ENCODE data around the gene TSPAN9. TPM values are rescaled to one million over a fixed set of nuclear protein-coding genes. Genes with fewer than 3 reads are reported as not detected.

TSPAN9 gene
- total and polyA plus RNA-seq, 8 donors = 1.4 to 58.3 (median 7.9) TPM

DNA sequence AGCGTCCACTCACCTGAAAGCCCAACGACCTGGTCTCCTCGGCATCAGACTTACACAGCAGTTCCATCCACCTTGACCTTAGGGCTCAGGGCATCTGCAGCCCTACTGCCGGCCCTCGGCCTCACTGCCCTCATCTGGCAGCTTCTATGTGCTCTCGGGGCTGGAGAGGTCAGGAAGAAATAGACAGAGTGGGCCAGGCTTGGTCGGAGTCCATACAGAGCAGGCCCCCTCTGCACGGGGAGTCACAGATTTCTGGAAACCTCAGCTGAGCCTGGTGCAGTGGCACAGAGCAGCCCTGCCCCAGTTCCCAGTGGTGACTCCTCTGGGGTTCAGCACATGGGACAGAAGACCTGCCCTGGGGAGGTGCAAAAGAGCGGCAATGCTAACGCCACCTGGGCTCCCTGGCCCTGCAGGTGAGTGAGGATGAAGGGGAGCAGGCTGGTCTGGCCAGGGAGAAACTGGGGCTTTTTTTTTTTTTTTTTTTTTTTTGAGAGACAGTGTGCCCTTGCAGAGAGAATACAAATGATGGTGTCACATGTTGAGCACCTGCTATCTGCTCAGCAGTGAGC is 223.7 kb downstream of the TSPAN9 start:
- no peak for DNase-seq
- TF ChIP-seq, protein P1, sequence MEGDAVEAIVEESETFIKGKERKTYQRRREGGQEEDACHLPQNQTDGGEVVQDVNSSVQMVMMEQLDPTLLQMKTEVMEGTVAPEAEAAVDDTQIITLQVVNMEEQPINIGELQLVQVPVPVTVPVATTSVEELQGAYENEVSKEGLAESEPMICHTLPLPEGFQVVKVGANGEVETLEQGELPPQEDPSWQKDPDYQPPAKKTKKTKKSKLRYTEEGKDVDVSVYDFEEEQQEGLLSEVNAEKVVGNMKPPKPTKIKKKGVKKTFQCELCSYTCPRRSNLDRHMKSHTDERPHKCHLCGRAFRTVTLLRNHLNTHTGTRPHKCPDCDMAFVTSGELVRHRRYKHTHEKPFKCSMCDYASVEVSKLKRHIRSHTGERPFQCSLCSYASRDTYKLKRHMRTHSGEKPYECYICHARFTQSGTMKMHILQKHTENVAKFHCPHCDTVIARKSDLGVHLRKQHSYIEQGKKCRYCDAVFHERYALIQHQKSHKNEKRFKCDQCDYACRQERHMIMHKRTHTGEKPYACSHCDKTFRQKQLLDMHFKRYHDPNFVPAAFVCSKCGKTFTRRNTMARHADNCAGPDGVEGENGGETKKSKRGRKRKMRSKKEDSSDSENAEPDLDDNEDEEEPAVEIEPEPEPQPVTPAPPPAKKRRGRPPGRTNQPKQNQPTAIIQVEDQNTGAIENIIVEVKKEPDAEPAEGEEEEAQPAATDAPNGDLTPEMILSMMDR (IDR thresholded peaks at IDR 0.05) = no peak
- TF ChIP-seq EP300 (IDR thresholded peaks at IDR 0.05) = no peak
- TF ChIP-seq POLR2AphosphoS5 (IDR thresholded peaks at IDR 0.05) = no peak
- TF ChIP-seq POLR2A (IDR thresholded peaks at IDR 0.05) = no peak
- Histone ChIP-seq H3K4me1 (peaks cover 8 to 23% (median 11%) of the 10 kb centered on the region in 4 donors), H3K27me3 (peaks cover 0 to 51% (median 6%) of the 10 kb centered on the region in 3 donors), H3K27ac (peak overlapping the region in 2 of 5 donors; percentile 68 to 76), H3K36me3 (no peaks in the 10 kb centered on the region), H3K4me3 (no peak overlapping the region), H3K9me3 (no peaks in the 10 kb centered on the region)
- 44 to 49% (median 46%) methylated on average over 10 of the region's 10 CpGs for WGBS, 5 donors
- intact Hi-C loops (cut with DNase I; ENCODE audit: low total_unique reads) = loop anchor here (5.0 kb wide), 2 partner anchors 476 to 506 kb away; no protein-coding TSS in a partner anchor

- no peaks in the 10 kb centered on the region for H3K9me3 ChIP-seq
These were observed 225.3 kb downstream of the TSPAN9 start for GRCh38 chr12:3302401-3303041.

DNA sequence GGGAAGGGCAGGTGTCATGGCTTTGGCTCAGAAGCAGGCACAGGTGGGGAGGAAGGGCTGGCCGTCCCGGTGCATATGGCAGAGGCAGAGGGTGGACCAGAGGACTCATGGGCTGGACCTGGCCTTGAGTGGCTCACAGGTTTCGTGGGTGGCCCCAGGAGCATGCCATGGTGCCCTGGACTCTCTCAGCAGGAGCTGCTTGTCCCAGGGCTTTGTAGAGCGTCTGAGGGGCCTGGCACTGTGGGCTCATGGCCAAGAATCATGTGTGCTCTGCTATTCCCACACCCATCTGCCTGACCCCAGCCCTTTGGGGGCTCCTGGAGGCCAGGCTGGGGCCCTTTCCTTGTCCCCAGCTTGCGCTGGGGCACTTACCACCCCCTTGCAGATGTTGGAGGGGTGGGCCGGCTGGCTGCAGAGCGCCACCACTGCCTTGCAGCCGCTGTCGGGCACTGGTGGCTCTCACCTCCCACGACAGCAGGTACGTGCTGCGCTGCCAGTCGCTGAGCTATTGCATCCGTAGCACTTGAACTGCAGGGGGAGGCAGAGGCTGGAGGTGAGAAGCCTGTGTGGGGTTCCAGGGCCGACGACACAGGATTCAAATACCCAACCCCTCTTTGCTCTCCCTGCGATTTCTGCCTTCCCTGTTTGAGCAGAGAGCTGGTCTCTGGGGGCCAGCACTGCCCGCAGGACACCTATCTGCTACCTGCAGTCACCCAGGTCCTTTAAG is 226.4 kb downstream of the TSPAN9 start:
- DNase-seq = peak in 1 of 2 donors; percentile 55
- no peak overlapping the region for H3K27ac ChIP-seq

More at GRCh38 chr12:3302401-3303041, 225.3 kb downstream of the TSPAN9 start:
- H3K27ac ChIP-seq = no peak overlapping the region
- no peak for DNase-seq
- TF ChIP-seq EP300 (IDR thresholded peaks at IDR 0.05) (no peak), POLR2AphosphoS5 (IDR thresholded peaks at IDR 0.05) (no peak)
- TF ChIP-seq, protein P1 (IDR thresholded peaks at IDR 0.05) = no peak
- H3K4me1 ChIP-seq = peaks cover 8 to 23% (median 10%) of the 10 kb centered on the region in 4 donors
- H3K4me3 ChIP-seq = no peak overlapping the region
- H3K36me3 ChIP-seq = no peaks in the 10 kb centered on the region
- peaks cover 0 to 50% (median 6%) of the 10 kb centered on the region in 3 donors for H3K27me3 ChIP-seq
- 78 to 88% (median 87%) methylated on average over 16 of the region's 16 CpGs for WGBS, 5 donors
- intact Hi-C loops (cut with DNase I; ENCODE audit: low total_unique reads) = loop anchor here (5.0 kb wide), 2 partner anchors 475 to 505 kb away; no protein-coding TSS in a partner anchor

More for the DNA sequence above, 226.4 kb downstream of the TSPAN9 start:
- Histone ChIP-seq H3K36me3 (no peaks in the 10 kb centered on the region), H3K27me3 (peaks cover 0 to 50% (median 5%) of the 10 kb centered on the region in 3 donors), H3K9me3 (no peaks in the 10 kb centered on the region), H3K4me3 (no peak overlapping the region), H3K4me1 (peaks cover 8 to 23% (median 10%) of the 10 kb centered on the region in 4 donors)
- intact Hi-C loops (cut with DNase I; ENCODE audit: low total_unique reads) = loop anchor here (5.0 kb wide), 2 partner anchors 474 to 504 kb away; no protein-coding TSS in a partner anchor
- TF ChIP-seq POLR2AphosphoS5 (IDR thresholded peaks at IDR 0.05) (no peak), EP300 (IDR thresholded peaks at IDR 0.05) (no peak), POLR2A (IDR thresholded peaks at IDR 0.05) (no peak)
- TF ChIP-seq, protein P1 (IDR thresholded peaks at IDR 0.05) = no peak
- 62 to 75% (median 64%) methylated on average over 12 to 18 of the region's 18 CpGs for WGBS, 5 donors
